ENCODE measurements around the gene TMEM141. TPM values are rescaled to one million over a fixed set of nuclear protein-coding genes. Genes with fewer than 3 reads are reported as not detected.
"Not testable (repeated sequence)": the region's sequence is repeated elsewhere in the genome, so short reads cannot be mapped to it uniquely, and the experiment has no call there.

TMEM141 gene
- total RNA-seq, 4 donors from 2014 or later = 179 to 392 (median 224) TPM

DNA sequence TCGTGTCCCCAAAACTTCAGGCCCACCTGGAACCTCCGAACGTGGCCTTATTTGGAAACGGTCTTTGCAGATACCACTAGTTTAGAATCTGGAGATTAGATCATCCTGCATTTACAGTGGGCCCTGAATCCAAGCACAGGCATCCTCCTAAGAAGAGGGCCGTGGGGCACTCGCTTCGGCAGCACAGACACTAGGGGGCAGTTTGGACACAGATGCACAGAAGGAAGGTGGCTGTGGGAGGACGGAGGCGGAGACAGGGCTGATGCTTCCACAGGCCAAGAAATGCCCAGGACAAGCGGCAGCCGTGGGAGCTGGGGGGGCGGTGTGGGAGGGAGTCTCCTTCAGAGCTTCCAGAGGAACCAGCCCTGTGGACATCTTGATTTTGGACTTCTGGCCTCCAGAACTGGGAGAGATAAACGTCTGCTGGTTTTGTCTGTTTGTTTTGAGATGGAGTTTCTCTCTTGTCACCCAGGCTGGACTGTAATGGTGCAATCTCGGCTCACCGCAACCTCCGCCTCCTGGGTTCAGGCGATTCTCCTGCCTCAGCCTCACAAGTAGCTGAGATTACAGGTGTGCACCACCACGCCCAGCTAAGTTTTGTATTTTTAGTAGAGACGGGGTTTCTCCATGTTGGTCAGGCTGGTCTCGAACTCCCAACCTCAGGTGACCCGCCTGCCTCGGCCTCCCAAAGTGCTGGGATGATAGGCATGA, 30.2 kb upstream of the TMEM141 start:
- intact Hi-C loops (cut with DNase I; ENCODE audit: low total_unique reads); H3K4me3 ChIP-seq; H3K9me3 ChIP-seq; H3K36me3 ChIP-seq; in situ Hi-C loops (cut with MboI; ENCODE audit: low pct_ligation_motif_present in 1 of 4, low pct_unique_long_range_greater_than_20kb in 1 of 4, low sequenced_read_pairs in 3 of 4); H3K27ac ChIP-seq; H3K4me1 ChIP-seq: not testable (repeated sequence)
- TF ChIP-seq, protein P1, sequence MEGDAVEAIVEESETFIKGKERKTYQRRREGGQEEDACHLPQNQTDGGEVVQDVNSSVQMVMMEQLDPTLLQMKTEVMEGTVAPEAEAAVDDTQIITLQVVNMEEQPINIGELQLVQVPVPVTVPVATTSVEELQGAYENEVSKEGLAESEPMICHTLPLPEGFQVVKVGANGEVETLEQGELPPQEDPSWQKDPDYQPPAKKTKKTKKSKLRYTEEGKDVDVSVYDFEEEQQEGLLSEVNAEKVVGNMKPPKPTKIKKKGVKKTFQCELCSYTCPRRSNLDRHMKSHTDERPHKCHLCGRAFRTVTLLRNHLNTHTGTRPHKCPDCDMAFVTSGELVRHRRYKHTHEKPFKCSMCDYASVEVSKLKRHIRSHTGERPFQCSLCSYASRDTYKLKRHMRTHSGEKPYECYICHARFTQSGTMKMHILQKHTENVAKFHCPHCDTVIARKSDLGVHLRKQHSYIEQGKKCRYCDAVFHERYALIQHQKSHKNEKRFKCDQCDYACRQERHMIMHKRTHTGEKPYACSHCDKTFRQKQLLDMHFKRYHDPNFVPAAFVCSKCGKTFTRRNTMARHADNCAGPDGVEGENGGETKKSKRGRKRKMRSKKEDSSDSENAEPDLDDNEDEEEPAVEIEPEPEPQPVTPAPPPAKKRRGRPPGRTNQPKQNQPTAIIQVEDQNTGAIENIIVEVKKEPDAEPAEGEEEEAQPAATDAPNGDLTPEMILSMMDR (IDR thresholded peaks at IDR 0.05) = peak; percentile 23 to 43 (median 31)
- DNase-seq = peak; percentile 57
- peaks cover 48% of the 10 kb centered on the region for H3K27me3 ChIP-seq
- WGBS, 2 donors (ENCODE audit: low coverage in 1 of 2) = 44% methylated on average over 22 of the region's 22 CpGs; no CpG with 5 or more reads in 1 of the 2 donors

DNA sequence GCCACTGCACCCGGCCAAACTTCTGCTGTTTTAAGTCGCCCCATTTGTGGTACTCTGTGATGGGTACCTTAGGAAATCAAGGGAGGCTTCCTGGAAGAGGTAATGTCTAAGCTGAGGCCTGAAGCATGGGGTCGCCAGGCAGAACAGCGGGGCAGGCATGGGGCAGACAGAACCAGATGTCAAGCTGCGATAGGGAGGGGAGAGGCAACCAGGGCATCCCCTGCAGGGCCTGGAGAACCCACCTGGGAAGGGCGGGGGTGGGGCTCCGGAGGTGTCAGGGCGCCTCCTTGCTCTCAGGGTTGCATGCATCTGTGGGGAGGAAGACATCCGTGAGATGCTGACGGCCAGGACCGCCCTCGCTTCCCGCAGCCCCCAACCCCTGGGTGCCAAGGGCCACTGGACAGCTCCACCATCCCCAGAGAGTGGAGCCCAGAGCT, 29.6 kb upstream of the TMEM141 start:
- H3K27me3 ChIP-seq = peaks cover 50% of the 10 kb centered on the region
- peaks cover 0 to 8% (median 5%) of the 10 kb centered on the region in 4 donors for H3K4me1 ChIP-seq
- intact Hi-C loops (cut with DNase I; ENCODE audit: low total_unique reads) = no loop called here
- TF ChIP-seq POLR2AphosphoS5 (IDR thresholded peaks at IDR 0.05) = no peak
- TF ChIP-seq, protein P1 (IDR thresholded peaks at IDR 0.05) = no peak
- TF ChIP-seq EP300 (IDR thresholded peaks at IDR 0.05; ENCODE audit: low read depth) = no peak
- no peak for TF ChIP-seq POLR2A (IDR thresholded peaks at IDR 0.05)
- DNase-seq = no peak
- in situ Hi-C loops (cut with MboI; ENCODE audit: low pct_ligation_motif_present in 1 of 4, low pct_unique_long_range_greater_than_20kb in 1 of 4, low sequenced_read_pairs in 3 of 4) = no loop called here
- no peak overlapping the region for H3K4me3 ChIP-seq
- no peaks in the 10 kb centered on the region for H3K9me3 ChIP-seq
- WGBS, 2 donors (ENCODE audit: low coverage in 1 of 2) = 73% methylated on average over 13 of the region's 13 CpGs; no CpG with 5 or more reads in 1 of the 2 donors
- H3K36me3 ChIP-seq = no peaks in the 10 kb centered on the region
- no peak overlapping the region for H3K27ac ChIP-seq

DNA sequence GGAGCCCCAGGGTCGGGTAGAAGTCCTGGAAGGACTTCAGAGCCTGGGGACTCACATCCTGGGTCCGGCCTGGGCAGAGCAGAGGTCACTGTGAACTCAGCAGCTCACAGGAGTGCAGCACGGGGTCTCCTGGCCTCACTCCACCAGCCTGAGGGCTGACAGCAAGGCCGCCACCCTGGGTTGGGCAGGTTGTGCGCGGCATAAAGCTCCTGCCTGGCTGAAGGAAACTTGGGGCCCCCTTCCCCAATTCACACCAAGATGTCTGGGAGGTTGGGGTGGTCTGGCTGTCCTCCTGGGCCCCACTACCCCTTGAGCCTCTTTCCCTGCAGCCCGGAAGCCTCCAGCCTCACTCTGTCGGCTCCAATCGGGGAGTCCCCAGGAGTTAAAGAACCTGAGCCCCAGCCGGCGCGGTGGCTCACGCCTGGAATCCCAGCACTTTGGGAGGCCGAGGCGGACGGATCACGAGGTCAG, 28.9 kb upstream of the TMEM141 start:
- TF ChIP-seq, protein P1 (IDR thresholded peaks at IDR 0.05) = no peak
- TF ChIP-seq POLR2AphosphoS5 (IDR thresholded peaks at IDR 0.05) = no peak
- intact Hi-C loops (cut with DNase I; ENCODE audit: low total_unique reads) = no loop called here
- H3K27ac ChIP-seq = no peak overlapping the region
- no peak for DNase-seq
- H3K27me3 ChIP-seq = peaks cover 53% of the 10 kb centered on the region
- H3K4me3 ChIP-seq = no peak overlapping the region
- WGBS, 2 donors (ENCODE audit: low coverage in 1 of 2) = 84% methylated on average over 17 of the region's 17 CpGs; no CpG with 5 or more reads in 1 of the 2 donors
- H3K4me1 ChIP-seq = peaks cover 0 to 8% (median 5%) of the 10 kb centered on the region in 4 donors
- no peaks in the 10 kb centered on the region for H3K9me3 ChIP-seq
- in situ Hi-C loops (cut with MboI; ENCODE audit: low pct_ligation_motif_present in 1 of 4, low pct_unique_long_range_greater_than_20kb in 1 of 4, low sequenced_read_pairs in 3 of 4) = no loop called here
- no peaks in the 10 kb centered on the region for H3K36me3 ChIP-seq

DNA sequence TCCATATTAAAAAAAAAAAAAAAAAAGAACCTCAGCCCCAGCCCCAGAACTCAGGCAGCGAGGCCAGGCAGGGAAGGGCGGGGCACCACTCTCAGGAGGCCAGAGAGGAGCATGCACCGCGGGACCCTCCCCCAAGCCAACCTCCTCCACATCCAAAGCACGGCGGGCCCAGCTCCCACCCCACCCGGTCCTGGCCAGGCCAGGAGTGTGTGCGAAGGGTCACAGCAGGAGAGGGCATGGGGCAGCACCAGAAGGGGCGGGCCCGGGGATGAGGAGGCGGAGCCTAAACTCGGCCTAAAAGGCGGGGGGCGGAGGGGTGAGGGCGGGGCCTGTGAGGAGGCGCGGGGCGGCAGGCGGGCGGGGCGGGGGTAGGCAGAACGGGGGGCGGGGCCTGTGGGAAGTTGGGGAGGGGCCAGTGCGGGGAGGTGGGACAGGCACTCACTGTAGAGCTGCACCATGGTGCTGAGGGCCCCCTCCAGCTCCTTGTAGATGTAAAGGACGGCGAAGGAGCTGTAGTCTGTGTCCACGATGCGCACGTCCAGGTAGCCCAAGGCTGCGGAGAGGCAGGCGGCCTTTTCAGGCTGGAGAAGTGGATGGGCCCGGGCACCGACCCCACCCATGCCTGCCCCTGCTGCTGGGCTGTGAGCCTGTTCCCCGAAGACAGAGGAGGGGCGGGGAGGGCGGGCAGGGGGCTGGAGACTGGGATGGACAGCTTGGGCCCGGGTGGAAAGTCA, 28.1 kb upstream of the TMEM141 start:
- intact Hi-C loops (cut with DNase I; ENCODE audit: low total_unique reads) = no loop called here
- in situ Hi-C loops (cut with MboI; ENCODE audit: low pct_ligation_motif_present in 1 of 4, low pct_unique_long_range_greater_than_20kb in 1 of 4, low sequenced_read_pairs in 3 of 4) = no loop called here
- 26% methylated on average over 28 of the region's 37 CpGs; no CpG with 5 or more reads in 1 of the 2 donors for WGBS, 2 donors (ENCODE audit: low coverage in 1 of 2)

More for the DNA sequence above, 28.1 kb upstream of the TMEM141 start:
- H3K27ac ChIP-seq = no peak overlapping the region
- H3K9me3 ChIP-seq = no peaks in the 10 kb centered on the region
- no peaks in the 10 kb centered on the region for H3K36me3 ChIP-seq
- peaks cover 62% of the 10 kb centered on the region for H3K27me3 ChIP-seq
- peaks cover 0 to 8% (median 5%) of the 10 kb centered on the region in 4 donors for H3K4me1 ChIP-seq
- no peak overlapping the region for H3K4me3 ChIP-seq
- DNase-seq = peak; percentile 52
- no peak for TF ChIP-seq POLR2A (IDR thresholded peaks at IDR 0.05)
- TF ChIP-seq POLR2AphosphoS5 (IDR thresholded peaks at IDR 0.05) = no peak
- TF ChIP-seq EP300 (IDR thresholded peaks at IDR 0.05; ENCODE audit: low read depth) = no peak
- TF ChIP-seq, protein P1 (IDR thresholded peaks at IDR 0.05) = no peak
